ENCODE measurements around the gene SHB.
A peak's percentile ranks its signal among the peaks of the same experiment; 100 is the strongest.
"Not testable (repeated sequence)": the region's sequence is repeated elsewhere in the genome, so short reads cannot be mapped to it uniquely, and the experiment has no call there.

SHB gene

GRCh38 chr9:37966412-37967013, 102.5 kb downstream of the SHB start:
- Mint-ChIP-seq H3K4me3 (no peak overlapping the region), H3K36me3 (no peaks in the 10 kb centered on the region), H3K27me3 (no peaks in the 10 kb centered on the region), H3K27ac (no peak overlapping the region), H3K9me3 (ENCODE audit: low read depth) (no peaks in the 10 kb centered on the region), H3K4me1 (ENCODE audit: low read depth) (peaks cover 20% of the 10 kb centered on the region)

- H3K36me3 Mint-ChIP-seq; H3K9me3 Mint-ChIP-seq (ENCODE audit: low read depth); H3K27ac Mint-ChIP-seq; H3K4me3 Mint-ChIP-seq; H3K27me3 Mint-ChIP-seq: not testable (repeated sequence)
- peaks cover 20% of the 10 kb centered on the region for H3K4me1 Mint-ChIP-seq (ENCODE audit: low read depth)
These were observed 103.2 kb downstream of the SHB start for GRCh38 chr9:37965676-37966345.

- H3K36me3 Mint-ChIP-seq = no peaks in the 10 kb centered on the region
- H3K27ac Mint-ChIP-seq = no peak overlapping the region
- no peaks in the 10 kb centered on the region for H3K27me3 Mint-ChIP-seq
- no peak overlapping the region for H3K4me3 Mint-ChIP-seq
- no peaks in the 10 kb centered on the region for H3K9me3 Mint-ChIP-seq (ENCODE audit: low read depth)
- H3K4me1 Mint-ChIP-seq (ENCODE audit: low read depth) = peaks cover 20% of the 10 kb centered on the region
These were observed 103.9 kb downstream of the SHB start for GRCh38 chr9:37965116-37965515.

- Mint-ChIP-seq H3K4me1 (ENCODE audit: low read depth) (peaks cover 20% of the 10 kb centered on the region), H3K36me3 (no peaks in the 10 kb centered on the region), H3K27ac (peak overlapping the region; percentile 50), H3K9me3 (ENCODE audit: low read depth) (no peaks in the 10 kb centered on the region), H3K27me3 (no peaks in the 10 kb centered on the region), H3K4me3 (peak overlapping the region; percentile 46)
These were observed 104.3 kb downstream of the SHB start for GRCh38 chr9:37964740-37965081.

- H3K27ac Mint-ChIP-seq = peak overlapping the region; percentile 50
- H3K9me3 Mint-ChIP-seq (ENCODE audit: low read depth) = no peaks in the 10 kb centered on the region
- peaks cover 20% of the 10 kb centered on the region for H3K4me1 Mint-ChIP-seq (ENCODE audit: low read depth)
- no peaks in the 10 kb centered on the region for H3K36me3 Mint-ChIP-seq
- H3K27me3 Mint-ChIP-seq = no peaks in the 10 kb centered on the region
- peak overlapping the region; percentile 46 for H3K4me3 Mint-ChIP-seq
These were observed 104.9 kb downstream of the SHB start for GRCh38 chr9:37963936-37964739.

- Mint-ChIP-seq H3K36me3 (no peaks in the 10 kb centered on the region), H3K27ac (no peak overlapping the region), H3K4me1 (ENCODE audit: low read depth) (peaks cover 15% of the 10 kb centered on the region), H3K9me3 (ENCODE audit: low read depth) (no peaks in the 10 kb centered on the region), H3K4me3 (no peak overlapping the region), H3K27me3 (no peaks in the 10 kb centered on the region)
These were observed 107.7 kb downstream of the SHB start for GRCh38 chr9:37961351-37961750.

- Mint-ChIP-seq H3K4me3 (no peak overlapping the region), H3K27ac (no peak overlapping the region), H3K4me1 (ENCODE audit: low read depth) (peaks cover 13% of the 10 kb centered on the region), H3K36me3 (no peaks in the 10 kb centered on the region), H3K9me3 (ENCODE audit: low read depth) (no peaks in the 10 kb centered on the region), H3K27me3 (no peaks in the 10 kb centered on the region)
These were observed 108.4 kb downstream of the SHB start for GRCh38 chr9:37960631-37961030.

- Mint-ChIP-seq H3K36me3 (peaks cover 1% of the 10 kb centered on the region), H3K9me3 (ENCODE audit: low read depth) (no peaks in the 10 kb centered on the region), H3K4me1 (ENCODE audit: low read depth) (peaks cover 11% of the 10 kb centered on the region), H3K27me3 (no peaks in the 10 kb centered on the region), H3K4me3 (no peak overlapping the region), H3K27ac (no peak overlapping the region)
These were observed 109.1 kb downstream of the SHB start for GRCh38 chr9:37959976-37960375.

GRCh38 chr9:37958154-37958553, 110.9 kb downstream of the SHB start:
- Mint-ChIP-seq H3K4me3 (no peak overlapping the region), H3K27me3 (no peaks in the 10 kb centered on the region), H3K4me1 (ENCODE audit: low read depth) (peaks cover 13% of the 10 kb centered on the region), H3K36me3 (peaks cover 6% of the 10 kb centered on the region), H3K27ac (no peak overlapping the region), H3K9me3 (ENCODE audit: low read depth) (no peaks in the 10 kb centered on the region)

GRCh38 chr9:37957664-37957953, 111.4 kb downstream of the SHB start:
- peaks cover 14% of the 10 kb centered on the region for H3K4me1 Mint-ChIP-seq (ENCODE audit: low read depth)
- no peak overlapping the region for H3K27ac Mint-ChIP-seq
- H3K36me3 Mint-ChIP-seq = peaks cover 6% of the 10 kb centered on the region
- no peaks in the 10 kb centered on the region for H3K9me3 Mint-ChIP-seq (ENCODE audit: low read depth)
- no peak overlapping the region for H3K4me3 Mint-ChIP-seq
- no peaks in the 10 kb centered on the region for H3K27me3 Mint-ChIP-seq

GRCh38 chr9:37956904-37957663, 111.9 kb downstream of the SHB start:
- peaks cover 14% of the 10 kb centered on the region for H3K4me1 Mint-ChIP-seq (ENCODE audit: low read depth)
- H3K27me3 Mint-ChIP-seq = no peaks in the 10 kb centered on the region
- no peak overlapping the region for H3K4me3 Mint-ChIP-seq
- no peaks in the 10 kb centered on the region for H3K9me3 Mint-ChIP-seq (ENCODE audit: low read depth)
- peaks cover 7% of the 10 kb centered on the region for H3K36me3 Mint-ChIP-seq
- no peak overlapping the region for H3K27ac Mint-ChIP-seq

GRCh38 chr9:37956423-37956820, 112.6 kb downstream of the SHB start:
- Mint-ChIP-seq H3K4me1 (ENCODE audit: low read depth) (peaks cover 14% of the 10 kb centered on the region), H3K36me3 (peaks cover 9% of the 10 kb centered on the region), H3K9me3 (ENCODE audit: low read depth) (no peaks in the 10 kb centered on the region), H3K27ac (no peak overlapping the region), H3K27me3 (no peaks in the 10 kb centered on the region), H3K4me3 (no peak overlapping the region)

GRCh38 chr9:37955781-37956422, 113.1 kb downstream of the SHB start:
- peaks cover 14% of the 10 kb centered on the region for H3K4me1 Mint-ChIP-seq (ENCODE audit: low read depth)
- no peaks in the 10 kb centered on the region for H3K27me3 Mint-ChIP-seq
- peaks cover 9% of the 10 kb centered on the region for H3K36me3 Mint-ChIP-seq
- no peak overlapping the region for H3K4me3 Mint-ChIP-seq
- H3K9me3 Mint-ChIP-seq (ENCODE audit: low read depth) = no peaks in the 10 kb centered on the region
- H3K27ac Mint-ChIP-seq = no peak overlapping the region

GRCh38 chr9:37954581-37954981, 114.4 kb downstream of the SHB start:
- H3K36me3 Mint-ChIP-seq = peaks cover 9% of the 10 kb centered on the region

More at GRCh38 chr9:37954581-37954981, 114.4 kb downstream of the SHB start:
- H3K4me1 Mint-ChIP-seq (ENCODE audit: low read depth) = peaks cover 14% of the 10 kb centered on the region
- no peaks in the 10 kb centered on the region for H3K9me3 Mint-ChIP-seq (ENCODE audit: low read depth)
- H3K27me3 Mint-ChIP-seq = no peaks in the 10 kb centered on the region
- H3K27ac Mint-ChIP-seq = no peak overlapping the region
- H3K4me3 Mint-ChIP-seq = no peak overlapping the region
